ENCODE results near the gene BUD23. TPM values are rescaled to one million over a fixed set of nuclear protein-coding genes. Genes with fewer than 3 reads are reported as not detected.

Gene BUD23
- total RNA-seq, 1 experiment from 2014 or later: 78.1 TPM

DNA sequence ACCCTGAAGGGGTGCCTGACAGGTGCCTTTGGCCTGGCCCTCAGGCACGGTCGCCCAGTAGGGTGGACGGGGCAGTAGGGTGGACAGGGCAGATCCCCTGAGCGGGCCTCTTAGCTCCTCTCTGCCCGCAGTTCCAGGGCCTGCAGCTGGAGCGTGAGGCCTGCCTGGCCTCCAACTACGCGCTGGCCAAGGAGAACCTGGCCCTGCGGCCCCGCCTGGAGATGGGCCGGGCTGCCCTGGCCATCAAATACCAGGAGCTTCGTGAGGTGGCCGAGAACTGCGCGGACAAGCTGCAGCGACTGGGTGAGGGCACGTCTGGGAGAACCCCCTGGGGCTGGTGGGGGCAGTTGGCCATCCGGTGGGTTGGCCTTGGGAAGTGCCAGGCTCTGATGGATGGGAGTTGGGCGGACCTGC is 14.1 kb upstream of the BUD23 start:
- H2BK120ac ChIP-seq (ENCODE audit: low read depth, low read length, poor library complexity, severe bottlenecking): no peak overlapping the region
- H3K14ac ChIP-seq (ENCODE audit: insufficient read depth, low read length): no peak overlapping the region
- peaks cover 10% of the 10 kb centered on the region for H3K23me2 ChIP-seq (ENCODE audit: insufficient read length, low read depth, low read length, poor library complexity, severe bottlenecking)
- H4K20me1 ChIP-seq (ENCODE audit: control insufficient read depth, insufficient read depth, insufficient read length): no peaks in the 10 kb centered on the region
- H2BK5ac ChIP-seq (ENCODE audit: insufficient read length, low read length): no peak overlapping the region
- TF ChIP-seq, protein P1, sequence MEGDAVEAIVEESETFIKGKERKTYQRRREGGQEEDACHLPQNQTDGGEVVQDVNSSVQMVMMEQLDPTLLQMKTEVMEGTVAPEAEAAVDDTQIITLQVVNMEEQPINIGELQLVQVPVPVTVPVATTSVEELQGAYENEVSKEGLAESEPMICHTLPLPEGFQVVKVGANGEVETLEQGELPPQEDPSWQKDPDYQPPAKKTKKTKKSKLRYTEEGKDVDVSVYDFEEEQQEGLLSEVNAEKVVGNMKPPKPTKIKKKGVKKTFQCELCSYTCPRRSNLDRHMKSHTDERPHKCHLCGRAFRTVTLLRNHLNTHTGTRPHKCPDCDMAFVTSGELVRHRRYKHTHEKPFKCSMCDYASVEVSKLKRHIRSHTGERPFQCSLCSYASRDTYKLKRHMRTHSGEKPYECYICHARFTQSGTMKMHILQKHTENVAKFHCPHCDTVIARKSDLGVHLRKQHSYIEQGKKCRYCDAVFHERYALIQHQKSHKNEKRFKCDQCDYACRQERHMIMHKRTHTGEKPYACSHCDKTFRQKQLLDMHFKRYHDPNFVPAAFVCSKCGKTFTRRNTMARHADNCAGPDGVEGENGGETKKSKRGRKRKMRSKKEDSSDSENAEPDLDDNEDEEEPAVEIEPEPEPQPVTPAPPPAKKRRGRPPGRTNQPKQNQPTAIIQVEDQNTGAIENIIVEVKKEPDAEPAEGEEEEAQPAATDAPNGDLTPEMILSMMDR (conservative IDR thresholded peaks at IDR 0.05): no peak
- Mint-ChIP-seq H3K4me1 (peaks cover 10 to 40% of the 10 kb centered on the region in 2 experiments), H3K27ac (no peak overlapping the region), H3K36me3 (ENCODE audit: insufficient read depth in 1 of 3, low read depth in 3 of 3) (peaks cover 0 to 7% (median 4%) of the 10 kb centered on the region in 3 experiments; a peak in 3 of 7 replicates), H3K27me3 (ENCODE audit: low read depth) (peaks cover 28% of the 10 kb centered on the region), H3K4me3 (no peak overlapping the region; a peak in 1 of 5 replicates), H3K9me3 (no peaks in the 10 kb centered on the region)
- no peak overlapping the region for H3K27ac ChIP-seq (ENCODE audit: insufficient read length, low read depth, low read length)
- H3K23ac ChIP-seq (ENCODE audit: insufficient read length, low read depth, low read length): no peak overlapping the region
- H4K5ac ChIP-seq (ENCODE audit: insufficient read length, low read depth, low read length): no peak overlapping the region
- H3K9me3 ChIP-seq (ENCODE audit: control insufficient read depth, low read depth, low read length): no peaks in the 10 kb centered on the region
- no peak overlapping the region for H3K56ac ChIP-seq (ENCODE audit: insufficient read length, low read depth, low read length)
- no CpG with 5 or more reads among the region's 19 CpGs for WGBS (ENCODE audit: extremely low coverage, insufficient read length, low lambda C conversion rate)
- no peaks in the 10 kb centered on the region for H3K27me3 ChIP-seq (ENCODE audit: insufficient read depth, low read length)
- H3K9ac ChIP-seq (ENCODE audit: extremely low read depth, insufficient read length, low read length): no peak overlapping the region
- no peak overlapping the region for H3K4me2 ChIP-seq (ENCODE audit: insufficient read depth, insufficient read length, low read length)
- H2BK20ac ChIP-seq (ENCODE audit: low read depth, low read length, poor library complexity, severe bottlenecking): no peak overlapping the region
- H2AFZ ChIP-seq (ENCODE audit: low read length): no peak overlapping the region
- H3K79me1 ChIP-seq (ENCODE audit: insufficient read depth, low read depth, low read length, poor library complexity, severe bottlenecking): no peaks in the 10 kb centered on the region
- H2AK5ac ChIP-seq (ENCODE audit: insufficient read length, low read length): no peak overlapping the region
- no peak overlapping the region for H3K18ac ChIP-seq (ENCODE audit: insufficient read length, low read depth, low read length)
- no peak overlapping the region for H2BK12ac ChIP-seq (ENCODE audit: insufficient read length, low read depth, low read length)
- DNase-seq: no peak
- H3K4ac ChIP-seq (ENCODE audit: low read depth, low read length): no peak overlapping the region
- no peak overlapping the region for H4K8ac ChIP-seq (replicated peaks; ENCODE audit: insufficient read length, low read depth, low read length)
- no peak overlapping the region for H2BK15ac ChIP-seq (ENCODE audit: low read depth, low read length)
- no peak overlapping the region for H3T11ph ChIP-seq (ENCODE audit: low read length)
- no peak overlapping the region for H4K91ac ChIP-seq (ENCODE audit: insufficient read length, low read depth, low read length)
- no peaks in the 10 kb centered on the region for H3K4me1 ChIP-seq (ENCODE audit: insufficient read depth, low read length)
- H3K79me2 ChIP-seq (ENCODE audit: insufficient read depth, low read length): no peaks in the 10 kb centered on the region
